T-helper 1 cell treated with Interleukin-12 subunit alpha and Interleukin-12 subunit beta and Interleukin-4 antibody, amounts not matched to agents 30 μg/mL and 1 μg/mL, for 36 hours (primary cell): Measurements from ENCODE around the gene RTN4IP1.
A peak's percentile ranks its signal among the peaks of the same experiment; 100 is the strongest.
"Not testable (repeated sequence)": the region's sequence is repeated elsewhere in the genome, so short reads cannot be mapped to it uniquely, and the experiment has no call there.

Experiments used
- H3K27ac Mint-ChIP-seq: one replicate; pipeline ENCODE4 v1.8.0; 2021; ENCODE audit warnings: mild to moderate bottlenecking, mixed read lengths
- H3K27me3 Mint-ChIP-seq: one replicate; pipeline ENCODE4 v1.8.0; 2021; ENCODE audit warnings: low read depth, mixed read lengths
- H3K36me3 Mint-ChIP-seq: one replicate; pipeline ENCODE4 v1.8.0; 2021; ENCODE audit warnings: low read depth, mixed read lengths
- H3K4me1 Mint-ChIP-seq: one replicate; pipeline ENCODE4 v1.8.0; 2021; ENCODE audit warnings: low read depth, mixed read lengths
- H3K4me3 Mint-ChIP-seq: one replicate; pipeline ENCODE4 v1.8.0; 2021; ENCODE audit warnings: mild to moderate bottlenecking, moderate library complexity, mixed read lengths
- H3K9me3 Mint-ChIP-seq: one replicate; pipeline ENCODE4 v1.8.0; 2021; ENCODE audit warnings: mixed read lengths

The RTN4IP1 gene

GRCh38 chr6:106579281-106579680, 50.0 kb downstream of the RTN4IP1 start:
- peaks cover 6% of the 10 kb centered on the region for H3K36me3 Mint-ChIP-seq
- H3K9me3 Mint-ChIP-seq = no peaks in the 10 kb centered on the region
- H3K27me3 Mint-ChIP-seq = no peaks in the 10 kb centered on the region
- H3K27ac Mint-ChIP-seq = no peak overlapping the region
- peaks cover 6% of the 10 kb centered on the region for H3K4me1 Mint-ChIP-seq
- no peak overlapping the region for H3K4me3 Mint-ChIP-seq

GRCh38 chr6:106574741-106575458, 54.4 kb downstream of the RTN4IP1 start:
- Mint-ChIP-seq H3K36me3 (peaks cover 9% of the 10 kb centered on the region), H3K27ac (no peak overlapping the region), H3K4me1 (peaks cover 6% of the 10 kb centered on the region), H3K27me3 (no peaks in the 10 kb centered on the region), H3K4me3 (no peak overlapping the region), H3K9me3 (no peaks in the 10 kb centered on the region)

- H3K9me3 Mint-ChIP-seq = no peaks in the 10 kb centered on the region
- H3K4me1 Mint-ChIP-seq = peaks cover 6% of the 10 kb centered on the region
- H3K27ac Mint-ChIP-seq = no peak overlapping the region
- no peak overlapping the region for H3K4me3 Mint-ChIP-seq
- no peaks in the 10 kb centered on the region for H3K27me3 Mint-ChIP-seq
- H3K36me3 Mint-ChIP-seq = peaks cover 17% of the 10 kb centered on the region
Measured at GRCh38 chr6:106572875-106573585, 56.3 kb downstream of the RTN4IP1 start.

GRCh38 chr6:106572436-106572835, 56.9 kb downstream of the RTN4IP1 start:
- Mint-ChIP-seq H3K27me3 (no peaks in the 10 kb centered on the region), H3K36me3 (peaks cover 21% of the 10 kb centered on the region), H3K4me3 (no peak overlapping the region), H3K27ac (no peak overlapping the region), H3K9me3 (no peaks in the 10 kb centered on the region), H3K4me1 (peaks cover 6% of the 10 kb centered on the region)

GRCh38 chr6:106569428-106569827, 59.9 kb downstream of the RTN4IP1 start:
- H3K9me3 Mint-ChIP-seq = no peaks in the 10 kb centered on the region
- H3K27ac Mint-ChIP-seq = no peak overlapping the region
- no peaks in the 10 kb centered on the region for H3K27me3 Mint-ChIP-seq
- no peak overlapping the region for H3K4me3 Mint-ChIP-seq
- H3K4me1 Mint-ChIP-seq = no peaks in the 10 kb centered on the region
- peaks cover 31% of the 10 kb centered on the region for H3K36me3 Mint-ChIP-seq

- Mint-ChIP-seq H3K27me3 (no peaks in the 10 kb centered on the region), H3K36me3 (peaks cover 35% of the 10 kb centered on the region), H3K9me3 (no peaks in the 10 kb centered on the region), H3K4me3 (no peak overlapping the region), H3K27ac (no peak overlapping the region), H3K4me1 (no peaks in the 10 kb centered on the region)
Measured at GRCh38 chr6:106568530-106568929, 60.8 kb downstream of the RTN4IP1 start.

DNA sequence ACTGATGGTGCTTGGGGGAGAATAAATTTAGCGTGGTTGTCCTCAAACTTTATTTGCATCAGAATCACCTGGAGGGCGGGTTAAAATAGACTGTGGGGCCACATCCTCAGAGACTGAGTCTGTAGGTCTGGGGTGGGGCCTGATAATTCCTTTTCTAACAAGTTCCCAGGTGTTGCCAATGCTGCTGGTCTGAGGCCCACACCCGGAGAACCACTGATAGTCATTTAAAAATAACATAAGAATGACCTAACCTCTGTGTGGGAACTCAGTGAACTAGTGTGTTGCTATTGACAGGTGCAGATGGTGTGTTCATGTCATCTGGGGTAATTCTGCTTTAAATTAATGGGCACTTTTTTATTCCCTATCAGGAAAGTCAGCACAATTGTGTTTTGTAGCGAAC, 64.8 kb downstream of the RTN4IP1 start:
- H3K27me3 Mint-ChIP-seq = no peaks in the 10 kb centered on the region
- no peaks in the 10 kb centered on the region for H3K9me3 Mint-ChIP-seq
- no peak overlapping the region for H3K4me3 Mint-ChIP-seq
- no peak overlapping the region for H3K27ac Mint-ChIP-seq
- H3K4me1 Mint-ChIP-seq = peaks cover 7% of the 10 kb centered on the region
- peaks cover 35% of the 10 kb centered on the region for H3K36me3 Mint-ChIP-seq

DNA sequence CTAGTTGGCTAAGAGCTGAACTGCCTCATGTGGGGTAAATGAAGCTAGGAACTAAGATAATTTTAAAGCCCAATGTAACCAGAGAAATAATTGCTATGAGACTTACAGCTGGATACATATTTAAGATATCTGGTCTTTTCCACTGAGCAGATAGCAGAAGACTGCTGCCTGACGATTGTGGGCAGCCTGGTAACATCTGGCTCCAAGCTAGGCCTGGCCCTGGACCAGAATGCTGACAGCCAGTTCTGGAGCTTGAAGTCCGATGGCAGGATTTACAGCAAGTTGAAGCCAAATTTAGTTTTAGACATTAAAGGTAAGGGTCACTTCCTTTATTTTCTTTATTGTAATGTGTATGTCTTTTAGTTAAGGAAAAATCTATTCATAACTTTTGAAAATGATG, 65.7 kb downstream of the RTN4IP1 start:
- Mint-ChIP-seq H3K4me3 (no peak overlapping the region), H3K9me3 (no peaks in the 10 kb centered on the region), H3K27me3 (no peaks in the 10 kb centered on the region), H3K36me3 (peaks cover 35% of the 10 kb centered on the region), H3K27ac (no peak overlapping the region), H3K4me1 (peaks cover 7% of the 10 kb centered on the region)

DNA sequence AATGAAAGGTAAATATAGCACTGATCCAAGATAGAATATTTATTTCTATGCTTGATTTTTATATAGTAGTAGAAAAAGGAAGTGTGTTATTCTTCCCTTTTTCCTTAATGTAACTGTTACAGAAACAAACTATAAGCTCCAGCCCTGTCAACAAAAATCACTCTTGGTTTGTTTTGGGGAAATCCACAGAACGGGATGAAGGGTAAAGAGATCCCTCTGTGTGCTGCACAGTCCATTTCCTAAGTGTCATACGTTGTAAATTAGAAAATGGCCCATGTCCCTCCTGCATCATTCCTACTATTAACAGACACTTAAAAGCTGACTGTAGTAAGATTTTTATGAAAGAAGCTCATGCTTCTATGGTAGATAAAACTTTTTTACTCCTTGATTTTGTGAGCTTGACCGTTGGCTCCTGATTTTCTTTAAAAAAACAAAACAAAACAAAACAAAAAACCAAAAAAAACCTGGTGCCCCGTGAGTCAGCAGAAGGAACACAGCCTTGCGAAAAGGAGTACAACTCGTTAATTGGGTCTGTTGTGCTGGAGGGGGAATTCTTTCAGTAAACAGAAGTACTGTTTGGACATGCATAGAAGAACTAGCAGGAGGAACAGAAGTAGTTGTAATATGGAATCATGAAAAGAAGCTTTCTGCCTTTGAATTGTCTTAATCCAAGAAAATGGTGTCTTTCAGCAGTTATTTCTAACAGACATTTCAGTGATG, 67.5 kb downstream of the RTN4IP1 start:
- Mint-ChIP-seq H3K27me3 (no peaks in the 10 kb centered on the region), H3K4me3 (no peak overlapping the region), H3K9me3 (no peaks in the 10 kb centered on the region), H3K36me3 (peaks cover 35% of the 10 kb centered on the region), H3K4me1 (peaks cover 7% of the 10 kb centered on the region), H3K27ac (no peak overlapping the region)

- Mint-ChIP-seq H3K9me3 (no peaks in the 10 kb centered on the region), H3K4me3 (no peak overlapping the region), H3K27me3 (no peaks in the 10 kb centered on the region), H3K4me1 (peaks cover 7% of the 10 kb centered on the region), H3K36me3 (peaks cover 37% of the 10 kb centered on the region), H3K27ac (no peak overlapping the region)
Measured at GRCh38 chr6:106560996-106561685, 68.2 kb downstream of the RTN4IP1 start.

GRCh38 chr6:106559659-106560058, 69.6 kb downstream of the RTN4IP1 start:
- not testable (repeated sequence) for H3K9me3 Mint-ChIP-seq, H3K27me3 Mint-ChIP-seq
- H3K36me3 Mint-ChIP-seq = peaks cover 35% of the 10 kb centered on the region

GRCh38 chr6:106558364-106558763, 70.9 kb downstream of the RTN4IP1 start:
- Mint-ChIP-seq H3K4me1 (peaks cover 7% of the 10 kb centered on the region), H3K27me3 (no peaks in the 10 kb centered on the region), H3K36me3 (peaks cover 36% of the 10 kb centered on the region), H3K4me3 (no peak overlapping the region), H3K27ac (no peak overlapping the region), H3K9me3 (no peaks in the 10 kb centered on the region)

More at GRCh38 chr6:106559659-106560058, 69.6 kb downstream of the RTN4IP1 start:
- H3K4me1 Mint-ChIP-seq, H3K4me3 Mint-ChIP-seq, H3K27ac Mint-ChIP-seq: not testable (repeated sequence)

DNA sequence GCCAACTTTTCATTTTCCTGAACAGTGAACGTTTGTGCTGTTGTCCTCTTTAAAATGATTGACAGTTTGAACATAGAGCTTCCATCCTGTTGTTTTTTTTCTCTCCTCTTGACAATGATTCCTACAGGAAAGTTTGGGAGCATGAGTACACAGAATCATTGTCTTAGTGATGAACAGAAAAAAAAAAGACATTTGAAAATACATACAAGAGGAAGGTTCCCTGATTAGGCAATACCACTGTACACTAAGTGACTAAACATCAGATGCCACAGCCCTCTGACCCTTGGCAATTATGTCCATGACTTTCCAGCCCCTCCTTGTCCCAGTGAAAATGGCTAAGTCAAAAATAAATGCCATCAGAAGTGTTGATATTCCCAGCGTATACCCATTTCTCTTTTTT, 71.5 kb downstream of the RTN4IP1 start:
- H3K4me3 Mint-ChIP-seq = no peak overlapping the region
- no peaks in the 10 kb centered on the region for H3K9me3 Mint-ChIP-seq
- peaks cover 7% of the 10 kb centered on the region for H3K4me1 Mint-ChIP-seq
- peaks cover 40% of the 10 kb centered on the region for H3K36me3 Mint-ChIP-seq
- H3K27me3 Mint-ChIP-seq = no peaks in the 10 kb centered on the region
- H3K27ac Mint-ChIP-seq = no peak overlapping the region

- peak overlapping the region; percentile 28 for H3K27ac Mint-ChIP-seq
- peaks cover 11% of the 10 kb centered on the region for H3K4me1 Mint-ChIP-seq
- no peaks in the 10 kb centered on the region for H3K27me3 Mint-ChIP-seq
- H3K9me3 Mint-ChIP-seq = no peaks in the 10 kb centered on the region
- H3K36me3 Mint-ChIP-seq = peaks cover 44% of the 10 kb centered on the region
- no peak overlapping the region for H3K4me3 Mint-ChIP-seq
Measured at GRCh38 chr6:106556368-106556960, 72.8 kb downstream of the RTN4IP1 start.
